HG03520 (cell line): ENCODE results near the gene SIGLEC14.
"Not testable (repeated sequence)": the region's sequence is repeated elsewhere in the genome, so short reads cannot be mapped to it uniquely, and the experiment has no call there.

ENCODE experiments used
- ATAC-seq: cut with Tn5 transposase; IDR thresholded peaks from one replicate; pipeline ENCODE4 v1.9.1; 2021; ENCODE audit warnings: mild to moderate bottlenecking, moderate library complexity; ENCODE audit not compliant: unreplicated experiment

The SIGLEC14 gene

GRCh38 chr19:51675911-51676565 is 29.4 kb upstream of the SIGLEC14 start:
- ATAC-seq = not testable (repeated sequence)

GRCh38 chr19:51668216-51668615 is 21.6 kb upstream of the SIGLEC14 start:
- no peak for ATAC-seq

- no peak for ATAC-seq
Observed at GRCh38 chr19:51664997-51665396, 18.4 kb upstream of the SIGLEC14 start.

- no peak for ATAC-seq
Observed at GRCh38 chr19:51664131-51664530, 17.5 kb upstream of the SIGLEC14 start.

- ATAC-seq = no peak
Observed at GRCh38 chr19:51663650-51664049, 17.0 kb upstream of the SIGLEC14 start.

DNA sequence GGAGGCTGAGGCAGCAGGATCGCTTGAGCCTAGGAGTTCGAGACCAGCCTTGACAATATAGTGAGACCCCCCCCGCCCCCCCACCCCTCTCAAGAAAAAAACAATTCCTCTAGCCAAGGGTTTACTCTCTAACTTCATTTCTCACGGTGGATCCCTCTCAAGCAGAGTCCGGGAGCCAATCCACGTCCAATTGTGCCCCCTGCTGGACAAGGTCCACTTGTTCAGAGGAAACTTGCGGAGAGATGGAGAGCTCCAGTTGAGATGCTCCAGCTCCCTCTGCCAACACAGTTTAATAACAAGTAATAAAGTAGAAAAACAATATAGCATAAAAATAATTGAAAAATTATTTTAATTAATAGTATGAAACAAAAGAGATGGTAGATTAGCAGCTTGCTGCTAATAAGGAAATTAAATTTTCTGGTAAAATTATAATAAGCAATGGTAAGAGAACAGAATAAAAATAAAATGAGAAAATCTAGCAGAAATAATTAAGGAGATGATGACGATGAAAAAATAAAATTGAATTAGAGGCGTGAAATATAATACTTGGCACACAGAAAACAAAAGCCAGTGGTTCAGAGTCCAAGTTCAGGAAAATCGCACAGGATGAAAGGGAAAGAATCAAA is 14.5 kb upstream of the SIGLEC14 start:
- ATAC-seq = no peak

GRCh38 chr19:51654783-51655182 is 8.2 kb upstream of the SIGLEC14 start:
- no peak for ATAC-seq

GRCh38 chr19:51653162-51653561 is 6.5 kb upstream of the SIGLEC14 start:
- no peak for ATAC-seq

DNA sequence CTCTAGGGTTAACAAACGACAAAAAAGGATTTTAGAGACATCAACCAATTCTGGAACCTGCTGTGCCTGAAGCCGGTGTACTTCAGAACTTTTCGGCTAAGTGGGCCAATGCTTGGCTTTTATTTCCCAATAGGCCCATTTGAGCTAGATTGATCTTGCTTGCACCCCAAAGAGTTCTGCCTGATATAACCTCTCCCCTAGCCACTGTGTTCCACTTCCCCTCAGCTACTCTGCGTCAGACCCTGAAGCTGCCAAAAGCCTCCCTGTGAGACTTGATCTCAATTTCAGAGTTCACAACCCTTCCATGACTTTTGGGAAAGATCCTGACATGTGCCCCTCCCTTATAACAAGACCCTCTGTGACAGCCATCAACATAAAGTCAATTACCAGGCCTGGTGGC is 5.6 kb upstream of the SIGLEC14 start:
- ATAC-seq = no peak

- ATAC-seq = no peak
Observed at GRCh38 chr19:51651216-51651846, 4.7 kb upstream of the SIGLEC14 start.

DNA sequence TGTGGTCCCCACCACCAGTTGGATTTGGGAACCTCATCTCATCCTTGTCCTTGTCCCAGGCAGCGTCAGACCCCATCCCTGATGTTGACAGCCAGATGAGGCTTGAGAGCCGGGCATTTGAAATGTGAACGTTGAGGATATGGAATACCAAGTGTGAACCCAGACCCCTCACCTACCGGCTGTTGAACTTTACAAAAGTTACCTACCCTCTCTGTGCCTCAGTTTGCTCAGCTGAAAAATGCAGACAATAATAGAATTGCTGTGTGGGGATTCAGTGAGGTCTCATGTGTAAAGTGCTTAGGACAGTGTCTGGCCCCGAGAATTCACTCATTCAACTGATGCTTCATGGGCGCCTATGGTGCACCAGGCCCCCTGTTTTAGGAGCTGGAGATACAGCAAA is 693 bp upstream of the SIGLEC14 start:
- no peak for ATAC-seq

DNA sequence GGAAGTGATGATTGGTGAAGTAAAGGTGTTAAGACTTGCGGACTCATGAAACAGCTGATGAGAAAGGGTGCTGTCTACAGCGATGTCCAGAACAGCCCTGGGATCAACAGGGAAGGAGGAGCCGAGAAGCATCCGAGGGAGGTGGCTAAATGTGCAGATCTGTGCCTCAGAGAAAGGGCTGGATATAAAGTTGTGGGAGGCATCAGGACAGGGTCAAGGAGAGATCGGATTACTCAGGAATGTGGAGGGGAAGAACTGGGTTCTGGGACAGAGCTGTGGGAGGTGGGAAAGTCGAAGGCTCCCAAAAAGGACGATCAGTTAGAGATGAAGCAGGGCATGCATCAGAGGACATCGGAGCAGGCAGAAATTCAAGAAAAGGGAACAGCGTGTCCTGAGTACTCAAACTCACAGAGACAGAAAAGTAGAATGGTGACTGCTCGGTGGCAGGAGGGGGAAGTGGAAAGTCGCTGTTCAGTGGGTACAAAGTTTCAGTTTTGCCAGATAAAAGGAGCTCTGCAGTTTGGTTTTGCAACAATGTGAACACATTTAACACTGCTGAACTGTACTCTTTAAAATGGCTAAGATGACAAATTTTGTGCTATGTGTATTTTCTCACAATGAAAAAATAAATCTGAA is 1.9 kb downstream of the SIGLEC14 start:
- no peak for ATAC-seq

GRCh38 chr19:51641648-51642047 is 5.0 kb downstream of the SIGLEC14 start:
- no peak for ATAC-seq

- ATAC-seq = no peak
Observed at GRCh38 chr19:51640386-51640785, 6.2 kb downstream of the SIGLEC14 start.

GRCh38 chr19:51639916-51640315 is 6.7 kb downstream of the SIGLEC14 start:
- ATAC-seq = no peak

DNA sequence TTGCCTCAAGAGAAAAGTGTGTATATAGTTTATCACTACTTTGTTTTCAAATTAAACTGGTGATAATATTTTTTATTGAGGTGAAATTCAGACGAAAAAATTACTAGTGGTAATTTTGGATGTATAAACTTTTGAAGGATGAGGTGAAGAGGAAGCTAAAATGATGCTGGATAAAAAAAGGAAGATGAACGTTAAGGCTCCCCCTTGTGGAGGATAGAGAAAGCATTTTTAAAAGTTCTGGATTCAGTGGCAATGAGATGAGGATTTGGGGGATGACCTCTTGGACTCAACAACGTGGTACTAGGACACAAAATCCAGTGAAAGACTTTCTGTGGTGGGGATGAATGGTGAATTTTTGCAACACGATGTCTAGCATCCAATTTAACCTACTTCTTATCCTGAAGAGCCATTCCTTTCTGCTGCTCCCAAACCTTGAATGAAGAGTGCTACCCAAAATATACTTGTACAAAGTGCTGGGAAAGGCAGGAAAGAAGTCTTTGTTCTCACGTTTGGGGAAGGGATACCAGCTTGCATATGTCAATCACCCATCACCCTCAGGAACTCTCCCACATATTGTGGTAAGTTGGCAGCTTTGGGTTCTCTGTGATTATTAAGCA is 9.2 kb downstream of the SIGLEC14 start:
- ATAC-seq = no peak

GRCh38 chr19:51632126-51632525 is 14.5 kb downstream of the SIGLEC14 start:
- no peak for ATAC-seq

DNA sequence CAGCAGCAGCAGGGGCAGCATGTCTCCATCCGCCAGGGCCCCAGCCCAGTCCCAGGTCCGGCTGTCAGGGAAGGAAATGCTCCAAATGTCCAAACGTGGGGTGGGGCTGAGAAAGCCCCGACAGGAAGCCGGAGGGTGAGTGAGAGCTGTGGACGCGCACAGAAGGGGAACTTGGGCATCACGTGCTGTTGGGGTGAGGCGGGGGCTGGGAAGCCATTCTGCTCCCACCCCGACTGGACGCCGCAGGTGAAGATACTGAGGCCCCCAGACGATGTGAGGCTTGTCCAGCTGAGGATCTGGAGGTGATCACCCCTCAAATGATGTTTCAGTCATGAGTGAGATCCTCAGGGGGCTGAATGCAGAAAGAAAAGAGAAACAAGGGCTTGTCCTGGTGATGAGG is 16.3 kb downstream of the SIGLEC14 start, which contains the start of gene SIGLEC5:
SIGLEC5 (minus strand) TSS at position 87 of the 400 bp plus-strand sequence; CDS start at position 21, 66 bp downstream.
- ATAC-seq = not testable (repeated sequence)

- ATAC-seq = no peak
Observed at GRCh38 chr19:51628153-51628939, 18.3 kb downstream of the SIGLEC14 start.

GRCh38 chr19:51627491-51628138 is 19.0 kb downstream of the SIGLEC14 start:
- no peak for ATAC-seq
